Fibroblast of lung (primary cell): ENCODE results near the gene GNPTG. TPM values are rescaled to one million over a fixed set of nuclear protein-coding genes. Genes with fewer than 3 reads are reported as not detected.

Experiments used
- DNase-seq, 2 donors: peaks; one replicate each; pipeline versions ENCODE4 v3.0.0 to v3.0.0-alpha.2; 2010; ENCODE audit warnings: low read depth in 2 of 2
- H2AFZ ChIP-seq: 2 replicates; pipeline ENCODE4 v1.5.1; 2012; ENCODE audit warnings: low read length, control low read depth, inconsistent platforms
- H3K27ac ChIP-seq: 2 replicates; pipeline ENCODE4 v1.5.1; 2011; ENCODE audit warnings: low read length, control low read depth; ENCODE audit not compliant: insufficient read depth
- H3K27me3 ChIP-seq: 2 replicates; pipeline ENCODE4 v1.5.1; 2011; ENCODE audit warnings: mild to moderate bottlenecking, low read length; ENCODE audit not compliant: control insufficient read depth, insufficient read depth
- H3K36me3 ChIP-seq: 2 replicates; pipeline ENCODE4 v1.5.1; 2011; ENCODE audit warnings: low read length; ENCODE audit not compliant: control insufficient read depth, insufficient read depth
- H3K4me1 ChIP-seq: 2 replicates; pipeline ENCODE4 v1.5.1; 2011; ENCODE audit warnings: low read length; ENCODE audit not compliant: control insufficient read depth, insufficient read depth; ENCODE audit errors: extremely low read depth
- H3K4me2 ChIP-seq: 2 replicates; pipeline ENCODE4 v1.5.1; 2011; ENCODE audit warnings: low read length, control low read depth; ENCODE audit not compliant: insufficient read depth; ENCODE audit errors: extremely low read depth
- H3K4me3 ChIP-seq, 4 experiments: fragments of 200-600 bp in 1 of 4; sonication (generic) in 1 of 4; replicated peaks in 1 of 4; 2 replicates each; pipeline ENCODE4 v1.5.1; 2011 to 2016; ENCODE audit warnings: low read length in 4 of 4, low read depth in 3 of 4, mild to moderate bottlenecking in 3 of 4, control low read depth in 2 of 4, inconsistent platforms in 1 of 4, mixed read lengths in 1 of 4; ENCODE audit not compliant: insufficient read depth in 1 of 4; ENCODE audit errors: control extremely low read depth in 1 of 4
- H3K79me2 ChIP-seq: 2 replicates; pipeline ENCODE4 v1.5.1; 2012; ENCODE audit warnings: mild to moderate bottlenecking, low read length, inconsistent platforms; ENCODE audit not compliant: control insufficient read depth, insufficient read depth
- H3K9ac ChIP-seq: 2 replicates; pipeline ENCODE4 v1.5.1; 2011; ENCODE audit warnings: mild to moderate bottlenecking, low read length, control low read depth; ENCODE audit not compliant: insufficient read depth
- H3K9me3 ChIP-seq: 2 replicates; pipeline ENCODE4 v1.5.1; 2012; ENCODE audit warnings: low read depth, low read length; ENCODE audit not compliant: control insufficient read depth, insufficient read depth
- H4K20me1 ChIP-seq: 2 replicates; pipeline ENCODE4 v1.5.1; 2011; ENCODE audit warnings: low read length; ENCODE audit not compliant: control insufficient read depth, insufficient read depth; ENCODE audit errors: extremely low read depth
- EZH2 ChIP-seq: IDR thresholded peaks from 2 replicates; pipeline ENCODE4 v1.5.1; 2012; ENCODE audit warnings: low read length, control low read depth, mild to moderate bottlenecking; ENCODE audit errors: missing control alignments
- polyA plus RNA-seq, 2 donors: library from polyadenylated mRNA; depleted of rRNA in 1 of 2; stranded (reverse) in 1 of 2; unstranded in 1 of 2; fragments of >200 nt; gene quantifications; 2 replicates each; pipeline ENCODE4 v1.2.1, GENCODE V29; 2011 to 2012; ENCODE audit warnings: missing spikeins in 1 of 2
- total RNA-seq: library from RNA; depleted of rRNA; stranded (reverse); fragments of >200 nt; gene quantifications from 2 replicates; pipeline ENCODE4 v1.2.1, GENCODE V29; 2014
- TF ChIP-seq, protein P1 (sequence below), 2 donors: IDR thresholded peaks in 1 of 2; conservative IDR thresholded peaks in 1 of 2; 1 replicate in 1 of 2; 2 replicates in 1 of 2; pipeline ENCODE4 v1.5.1; 2011 to 2012; ENCODE audit warnings: low read length in 2 of 2, control low read depth in 1 of 2, inconsistent platforms in 1 of 2, low read depth in 1 of 2, mild to moderate bottlenecking in 1 of 2

Gene GNPTG
- total and polyA plus RNA-seq, 2 donors (not counting 1 experiment from before 2014, with no cell fraction given): 40.8 to 43.2 TPM

DNA sequence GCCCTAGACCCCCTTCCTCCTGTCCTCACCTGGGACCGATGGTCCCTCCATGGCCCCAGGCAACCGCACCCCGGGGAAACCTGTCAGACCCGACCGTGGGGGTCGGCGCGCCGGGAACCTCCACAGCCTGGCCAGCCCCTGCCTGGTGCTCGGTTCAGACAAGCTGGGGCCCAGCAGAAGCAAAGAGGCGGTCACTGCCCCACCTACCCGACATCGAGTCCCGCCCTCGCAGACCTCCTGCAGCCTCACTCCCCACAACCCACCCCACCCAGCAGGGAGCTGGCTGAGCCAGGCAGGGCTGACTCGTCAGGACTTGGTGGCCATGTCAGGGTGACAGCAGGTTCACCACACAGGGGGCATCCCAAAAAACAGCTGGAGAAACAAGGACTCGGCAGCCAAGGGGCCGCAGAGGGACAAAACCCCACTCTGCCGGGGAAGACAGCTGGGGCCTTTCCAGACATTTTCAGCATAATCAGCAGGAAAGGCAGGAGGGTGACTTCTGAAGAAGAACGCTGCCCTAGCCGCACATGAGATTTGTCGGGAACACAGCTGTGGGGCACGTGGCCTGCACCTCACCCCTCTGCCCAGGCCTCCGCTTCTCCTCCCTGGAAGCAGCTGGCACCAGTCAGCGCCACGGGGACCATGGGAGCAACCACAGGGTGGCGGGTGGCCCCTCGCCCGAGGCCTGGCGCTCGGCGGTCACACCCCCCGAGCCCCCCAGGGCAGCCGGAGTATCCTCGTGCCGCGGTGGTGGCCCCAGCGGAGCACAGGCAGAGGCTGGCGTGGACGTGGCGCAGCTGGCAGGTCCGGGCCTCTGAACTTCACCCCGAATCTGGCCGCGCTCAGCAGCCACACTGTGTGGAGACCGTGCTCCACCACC lies 22.9 kb downstream of the GNPTG start:
- no peaks in the 10 kb centered on the region for H3K27me3 ChIP-seq
- H3K79me2 ChIP-seq: no peaks in the 10 kb centered on the region
- no peaks in the 10 kb centered on the region for H3K9me3 ChIP-seq
- H4K20me1 ChIP-seq: no peaks in the 10 kb centered on the region
- TF ChIP-seq EZH2: no peak
- TF ChIP-seq, protein P1, sequence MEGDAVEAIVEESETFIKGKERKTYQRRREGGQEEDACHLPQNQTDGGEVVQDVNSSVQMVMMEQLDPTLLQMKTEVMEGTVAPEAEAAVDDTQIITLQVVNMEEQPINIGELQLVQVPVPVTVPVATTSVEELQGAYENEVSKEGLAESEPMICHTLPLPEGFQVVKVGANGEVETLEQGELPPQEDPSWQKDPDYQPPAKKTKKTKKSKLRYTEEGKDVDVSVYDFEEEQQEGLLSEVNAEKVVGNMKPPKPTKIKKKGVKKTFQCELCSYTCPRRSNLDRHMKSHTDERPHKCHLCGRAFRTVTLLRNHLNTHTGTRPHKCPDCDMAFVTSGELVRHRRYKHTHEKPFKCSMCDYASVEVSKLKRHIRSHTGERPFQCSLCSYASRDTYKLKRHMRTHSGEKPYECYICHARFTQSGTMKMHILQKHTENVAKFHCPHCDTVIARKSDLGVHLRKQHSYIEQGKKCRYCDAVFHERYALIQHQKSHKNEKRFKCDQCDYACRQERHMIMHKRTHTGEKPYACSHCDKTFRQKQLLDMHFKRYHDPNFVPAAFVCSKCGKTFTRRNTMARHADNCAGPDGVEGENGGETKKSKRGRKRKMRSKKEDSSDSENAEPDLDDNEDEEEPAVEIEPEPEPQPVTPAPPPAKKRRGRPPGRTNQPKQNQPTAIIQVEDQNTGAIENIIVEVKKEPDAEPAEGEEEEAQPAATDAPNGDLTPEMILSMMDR (conservative IDR thresholded peaks at IDR 0.05 in 1 of 2, IDR thresholded peaks at IDR 0.05 in 1 of 2; ENCODE audit: low read depth in 1 of 2, low read length in 2 of 2): no peak
- no peaks in the 10 kb centered on the region for H3K4me1 ChIP-seq
- H3K36me3 ChIP-seq: peaks cover 5% of the 10 kb centered on the region
- H2AFZ ChIP-seq: no peak overlapping the region
- H3K27ac ChIP-seq: no peak overlapping the region
- no peak overlapping the region for H3K9ac ChIP-seq
- no peak for DNase-seq
- H3K4me2 ChIP-seq: no peak overlapping the region
- H3K4me3 ChIP-seq: no peak overlapping the region

DNA sequence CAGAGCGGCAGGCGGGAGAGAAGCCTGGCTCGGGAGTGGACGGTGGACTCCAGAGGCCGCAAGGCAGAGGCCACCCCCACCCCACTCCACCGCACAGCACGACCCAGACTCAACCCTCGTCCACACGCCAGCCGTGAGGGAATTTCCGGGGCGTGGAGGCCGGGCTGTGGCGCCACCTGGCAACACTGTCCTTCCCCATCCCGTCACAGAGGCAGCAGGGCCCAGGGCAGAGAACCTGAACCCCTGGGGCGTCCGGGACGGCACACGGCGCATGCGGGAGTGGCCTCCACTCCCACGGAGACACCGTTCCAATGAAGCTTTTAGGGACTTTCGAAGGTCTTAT lies 23.5 kb downstream of the GNPTG start:
- no peak overlapping the region for H3K4me2 ChIP-seq
- H3K79me2 ChIP-seq: no peaks in the 10 kb centered on the region
- no peaks in the 10 kb centered on the region for H3K9me3 ChIP-seq
- no peaks in the 10 kb centered on the region for H3K4me1 ChIP-seq
- H3K9ac ChIP-seq: no peak overlapping the region
- no peak for TF ChIP-seq EZH2
- H3K4me3 ChIP-seq: no peak overlapping the region
- no peak overlapping the region for H3K27ac ChIP-seq
- H3K36me3 ChIP-seq: peaks cover 3% of the 10 kb centered on the region
- H4K20me1 ChIP-seq: no peaks in the 10 kb centered on the region
- no peak overlapping the region for H2AFZ ChIP-seq
- H3K27me3 ChIP-seq: no peaks in the 10 kb centered on the region
- no peak for DNase-seq

DNA sequence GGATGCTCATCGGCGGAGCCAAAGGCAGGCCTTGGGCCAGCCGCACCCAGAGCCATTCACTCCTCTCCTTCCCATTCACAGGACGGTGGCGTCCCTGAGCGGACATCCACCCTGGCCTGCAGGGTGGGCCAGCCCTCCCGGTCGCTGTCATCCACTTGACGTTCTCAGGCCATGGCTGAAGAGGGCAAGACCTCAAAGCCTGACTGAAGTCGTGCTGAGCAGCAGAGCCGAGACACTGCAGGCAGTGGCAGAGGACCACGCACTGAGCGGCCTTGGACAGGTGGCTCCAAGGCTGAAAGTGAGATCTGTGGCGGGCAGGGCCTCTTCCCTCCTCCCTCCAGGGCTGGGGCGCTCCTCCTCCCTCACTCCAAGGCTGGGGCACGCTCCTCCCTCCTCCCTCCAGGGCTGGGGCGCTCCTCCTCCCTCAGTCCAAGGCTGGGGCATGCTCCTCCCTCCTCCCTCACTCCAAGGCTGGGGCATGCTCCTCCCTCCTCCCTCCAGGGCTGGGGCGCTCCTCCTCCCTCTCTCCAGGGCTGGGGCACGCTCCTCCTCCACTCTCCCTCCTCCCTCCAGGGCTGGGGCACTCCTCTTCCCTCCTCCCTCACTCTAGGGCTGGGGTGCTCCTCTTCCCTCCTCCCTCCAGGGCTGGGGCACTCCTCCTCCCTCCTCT lies 24.1 kb downstream of the GNPTG start:
- Histone ChIP-seq H3K9ac (no peak overlapping the region), H3K4me1 (no peaks in the 10 kb centered on the region), H3K27ac (no peak overlapping the region), H2AFZ (no peak overlapping the region), H3K79me2 (no peaks in the 10 kb centered on the region), H3K9me3 (no peaks in the 10 kb centered on the region), H3K4me3 (no peak overlapping the region), H4K20me1 (no peaks in the 10 kb centered on the region), H3K36me3 (peaks cover 3% of the 10 kb centered on the region), H3K27me3 (no peaks in the 10 kb centered on the region), H3K4me2 (no peak overlapping the region)
- DNase-seq: no peak
- TF ChIP-seq, protein P1 (conservative IDR thresholded peaks at IDR 0.05 in 1 of 2, IDR thresholded peaks at IDR 0.05 in 1 of 2; ENCODE audit: low read depth in 1 of 2, low read length in 2 of 2): no peak
- TF ChIP-seq EZH2: no peak
